GOT3 (cell line): ENCODE measurements around the gene TRIM7.
"Not testable (repeated sequence)": the region's sequence is repeated elsewhere in the genome, so short reads cannot be mapped to it uniquely, and the experiment has no call there.

Experiments used
- DNase-seq: peaks from one replicate; lab custom pipeline; 2025; ENCODE audit warnings: mixed read lengths; lab: John Stamatoyannopoulos, UW

The TRIM7 gene

DNA sequence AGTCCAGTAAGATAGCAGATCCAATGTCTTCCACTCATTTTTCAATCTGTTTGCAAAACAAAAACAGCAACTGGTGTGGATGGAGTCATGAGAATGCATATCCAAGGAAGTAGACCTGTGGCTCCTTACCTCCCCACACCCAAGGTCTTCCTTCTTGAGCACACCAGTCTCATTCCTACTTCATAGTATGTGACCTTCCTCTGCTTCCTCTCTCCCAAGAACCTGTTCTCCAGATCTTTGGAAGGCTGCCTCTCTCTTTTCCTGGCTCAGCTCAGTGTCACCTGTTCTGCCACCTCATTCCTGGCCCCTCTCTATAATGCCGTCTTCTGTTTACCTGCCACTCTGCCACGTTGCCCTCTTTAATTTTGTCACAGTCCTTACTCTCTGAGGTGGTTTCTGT lies 7.9 kb upstream of the TRIM7 start:
- DNase-seq = no peak

DNA sequence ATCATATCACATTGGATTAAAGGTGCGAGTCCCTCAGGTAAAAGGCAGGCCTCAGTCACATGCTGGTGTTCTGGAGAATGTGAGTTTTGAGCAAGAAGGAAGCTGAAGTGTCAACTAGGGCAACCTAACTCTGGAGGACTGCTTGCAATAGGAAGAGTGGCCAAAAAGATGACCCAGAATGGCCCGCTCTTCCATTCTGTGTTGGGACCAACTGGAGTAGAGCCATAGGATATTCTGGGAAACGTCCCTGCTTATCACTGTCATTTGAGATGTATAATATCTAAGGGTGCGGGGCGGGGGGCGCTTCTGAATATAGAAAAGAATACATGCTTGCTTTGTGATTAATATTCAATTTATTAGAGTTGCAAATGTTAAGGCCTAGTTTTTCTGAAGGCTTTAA lies 7.1 kb upstream of the TRIM7 start:
- no peak for DNase-seq

GRCh38 chr5:181211208-181211607 lies 6.2 kb upstream of the TRIM7 start:
- DNase-seq = no peak

GRCh38 chr5:181210698-181211097 lies 5.7 kb upstream of the TRIM7 start:
- not testable (repeated sequence) for DNase-seq

GRCh38 chr5:181210148-181210547 lies 5.2 kb upstream of the TRIM7 start:
- not testable (repeated sequence) for DNase-seq

DNA sequence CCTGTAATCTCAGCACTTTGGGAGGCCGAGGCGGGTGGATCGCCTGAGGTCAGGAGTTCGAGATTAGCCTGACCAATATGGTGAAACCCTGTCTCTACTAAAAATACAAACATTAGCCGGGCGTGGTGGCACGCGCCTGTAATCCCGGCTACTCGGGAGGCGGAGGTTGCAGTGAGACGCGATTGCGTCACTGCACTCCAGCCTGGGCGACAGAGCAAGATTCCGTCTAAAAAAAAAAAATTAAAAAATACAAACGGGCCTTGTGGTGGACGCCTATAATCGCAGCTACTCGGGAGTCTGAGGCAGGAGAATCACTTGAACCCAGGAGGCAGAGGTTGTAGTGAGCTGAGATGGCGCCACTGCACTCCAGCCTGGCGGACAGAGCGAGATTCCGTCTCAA lies 4.0 kb upstream of the TRIM7 start:
- DNase-seq = not testable (repeated sequence)

GRCh38 chr5:181207960-181208253 lies 2.9 kb upstream of the TRIM7 start:
- no peak for DNase-seq

DNA sequence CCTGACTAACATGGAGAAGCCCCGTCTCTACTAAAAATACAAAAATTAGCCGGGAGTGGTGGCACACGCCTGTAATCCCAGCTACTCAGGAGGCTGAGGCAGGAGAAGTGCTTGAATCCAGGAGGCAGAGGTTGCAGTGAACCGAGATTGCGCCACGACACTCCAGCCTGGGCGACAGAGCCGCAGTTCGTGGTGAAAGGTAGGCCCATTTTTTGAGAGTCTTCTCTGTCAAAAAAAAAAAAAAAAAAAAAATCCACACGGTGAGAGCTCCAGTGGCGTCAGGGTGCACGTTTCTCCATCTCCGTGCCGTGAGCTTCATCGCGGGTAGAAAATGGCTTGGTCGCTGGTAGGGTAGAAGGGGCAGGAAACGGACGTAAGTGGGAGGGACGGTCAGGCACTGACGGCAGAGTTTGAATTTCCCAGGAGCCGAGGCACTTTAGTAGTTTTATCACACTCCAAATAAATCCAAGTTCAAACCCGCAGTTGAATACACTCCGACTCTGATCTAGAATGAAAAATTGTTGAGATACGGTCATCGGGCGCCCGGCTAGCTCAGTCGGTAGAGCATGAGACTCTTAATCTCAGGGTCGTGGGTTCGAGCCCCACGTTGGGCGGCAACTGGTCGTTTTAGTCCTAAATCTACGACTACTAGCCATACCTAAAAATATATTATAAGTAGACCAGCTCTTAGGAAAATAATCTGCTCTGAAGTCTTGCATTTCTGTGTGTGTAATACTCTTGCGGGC lies 2.4 kb upstream of the TRIM7 start:
- no peak for DNase-seq

- no peak for DNase-seq
Observed at GRCh38 chr5:181205761-181206649, 1.0 kb upstream of the TRIM7 start.

- no peak for DNase-seq
Observed at GRCh38 chr5:181204113-181204825, 727 bp downstream of the TRIM7 start.

GRCh38 chr5:181203777-181204112 lies 1.3 kb downstream of the TRIM7 start:
- no peak for DNase-seq

- no peak for DNase-seq
Observed at GRCh38 chr5:181203093-181203711, 1.8 kb downstream of the TRIM7 start.

DNA sequence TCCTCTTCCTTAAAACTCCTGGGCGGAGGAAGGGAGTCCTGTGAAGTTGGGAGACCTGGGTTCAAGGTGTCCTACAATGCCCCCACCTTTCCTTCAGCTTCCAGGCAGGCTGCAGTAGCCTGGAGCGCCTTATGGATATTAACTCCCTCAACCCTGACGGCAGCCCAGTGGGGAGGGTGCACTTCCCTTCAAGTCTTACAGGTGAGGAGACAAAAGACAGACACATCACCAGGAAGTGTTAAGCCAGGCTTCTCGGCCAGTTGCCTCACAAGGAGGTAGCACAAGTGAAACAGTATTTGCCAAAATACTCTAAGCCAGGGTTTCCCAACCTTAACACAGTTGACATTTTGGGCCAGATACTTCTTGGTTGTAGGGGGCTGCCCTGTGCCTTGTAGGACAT lies 4.2 kb downstream of the TRIM7 start:
- no peak for DNase-seq

DNA sequence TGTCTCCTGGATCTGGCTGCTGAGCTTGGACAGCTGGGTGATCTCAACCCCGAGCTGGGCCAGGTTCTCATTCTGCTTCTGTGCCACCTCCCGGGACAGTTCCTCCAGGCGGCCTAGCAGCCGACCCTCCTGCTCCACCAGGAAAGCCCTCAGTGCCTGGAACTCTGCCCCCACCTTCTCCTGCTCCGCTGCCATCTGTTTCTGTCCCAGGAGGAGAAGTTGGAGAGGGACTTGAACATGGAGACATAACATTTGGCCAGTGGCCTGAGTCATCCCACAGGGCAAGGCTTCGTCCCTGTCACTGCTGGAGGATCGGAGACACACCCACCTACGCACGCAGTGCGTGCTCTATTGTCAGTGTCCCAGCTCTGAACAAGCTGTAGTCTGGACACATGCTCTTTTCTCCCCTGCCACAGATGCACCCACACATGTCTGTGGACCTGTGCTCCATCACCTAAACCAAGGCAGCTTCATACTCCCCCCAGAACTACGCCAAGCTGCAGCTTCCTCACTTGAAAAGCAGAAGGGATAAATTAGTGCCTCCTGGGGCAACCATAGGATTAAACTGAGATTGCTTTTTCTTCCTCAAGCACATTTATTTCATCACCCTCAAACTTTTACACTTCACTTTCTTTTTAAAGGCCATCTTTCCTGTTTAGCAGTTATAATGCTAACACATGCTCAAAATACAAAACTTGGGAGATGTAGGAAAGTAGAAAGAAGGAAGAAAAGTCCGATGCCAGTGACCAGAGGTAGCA lies 4.9 kb downstream of the TRIM7 start:
- DNase-seq = no peak

DNA sequence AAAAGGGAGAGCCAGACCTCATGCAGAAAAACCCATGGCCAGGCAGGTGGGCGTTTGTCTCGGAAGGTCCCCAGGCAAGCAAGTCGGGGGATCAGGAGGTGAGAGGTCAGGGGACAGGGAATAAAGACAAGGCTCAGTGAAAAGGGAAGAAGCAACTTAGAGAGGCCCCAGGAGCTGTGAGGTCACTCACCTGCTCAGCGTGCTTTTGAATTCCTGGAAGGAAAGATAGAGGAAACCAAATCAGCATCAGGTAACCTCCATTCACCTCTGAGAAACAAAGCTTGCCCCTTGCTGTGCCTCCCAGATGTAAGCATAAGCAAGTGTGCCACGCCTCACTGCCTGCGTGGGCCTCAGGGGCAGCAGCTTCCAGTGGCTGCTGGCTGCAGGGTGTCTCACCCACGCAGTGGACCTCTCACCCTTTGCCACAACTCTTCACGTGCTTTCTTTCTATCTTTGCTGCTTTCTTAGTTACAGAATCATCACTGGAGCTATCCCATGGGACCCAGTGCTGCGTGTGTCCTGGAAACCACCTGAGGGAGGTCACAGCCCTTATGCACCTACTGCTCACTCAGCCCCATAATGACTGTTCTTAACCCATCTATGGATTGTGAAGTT lies 6.0 kb downstream of the TRIM7 start:
- DNase-seq = no peak

GRCh38 chr5:181198106-181198685 lies 6.8 kb downstream of the TRIM7 start:
- DNase-seq = no peak

DNA sequence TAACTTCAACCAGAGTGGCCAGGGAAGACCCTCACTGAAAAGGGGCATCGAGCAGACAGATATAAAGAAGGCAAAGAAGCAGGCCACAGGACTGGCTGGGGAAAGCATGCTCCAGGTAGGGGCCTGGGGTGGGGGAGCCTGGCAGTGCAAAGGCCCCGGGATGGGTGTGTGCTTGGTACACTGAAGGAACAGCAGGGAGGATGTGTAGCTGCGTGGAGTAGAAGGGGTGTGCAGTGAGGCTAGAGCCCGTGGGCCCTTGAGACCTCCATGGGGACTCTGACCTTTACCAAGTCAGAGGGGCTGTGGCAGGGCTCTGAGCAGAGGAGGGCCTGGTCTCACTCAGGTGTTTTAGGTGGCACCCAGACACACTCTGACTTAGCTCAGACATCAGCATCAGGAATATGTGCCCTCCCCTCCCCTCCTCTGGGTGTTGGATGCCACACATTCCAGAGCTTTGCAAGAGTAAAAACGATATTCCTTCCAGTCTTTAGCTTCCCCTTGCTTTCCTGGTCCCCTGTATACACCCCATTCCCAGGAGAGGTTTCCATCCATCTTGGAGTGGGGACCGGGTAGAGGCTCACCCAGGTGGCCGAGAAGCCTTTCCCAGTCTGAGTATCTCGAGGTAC lies 7.6 kb downstream of the TRIM7 start:
- no peak for DNase-seq

- DNase-seq = no peak
Observed at GRCh38 chr5:181195249-181195761, 9.7 kb downstream of the TRIM7 start.

DNA sequence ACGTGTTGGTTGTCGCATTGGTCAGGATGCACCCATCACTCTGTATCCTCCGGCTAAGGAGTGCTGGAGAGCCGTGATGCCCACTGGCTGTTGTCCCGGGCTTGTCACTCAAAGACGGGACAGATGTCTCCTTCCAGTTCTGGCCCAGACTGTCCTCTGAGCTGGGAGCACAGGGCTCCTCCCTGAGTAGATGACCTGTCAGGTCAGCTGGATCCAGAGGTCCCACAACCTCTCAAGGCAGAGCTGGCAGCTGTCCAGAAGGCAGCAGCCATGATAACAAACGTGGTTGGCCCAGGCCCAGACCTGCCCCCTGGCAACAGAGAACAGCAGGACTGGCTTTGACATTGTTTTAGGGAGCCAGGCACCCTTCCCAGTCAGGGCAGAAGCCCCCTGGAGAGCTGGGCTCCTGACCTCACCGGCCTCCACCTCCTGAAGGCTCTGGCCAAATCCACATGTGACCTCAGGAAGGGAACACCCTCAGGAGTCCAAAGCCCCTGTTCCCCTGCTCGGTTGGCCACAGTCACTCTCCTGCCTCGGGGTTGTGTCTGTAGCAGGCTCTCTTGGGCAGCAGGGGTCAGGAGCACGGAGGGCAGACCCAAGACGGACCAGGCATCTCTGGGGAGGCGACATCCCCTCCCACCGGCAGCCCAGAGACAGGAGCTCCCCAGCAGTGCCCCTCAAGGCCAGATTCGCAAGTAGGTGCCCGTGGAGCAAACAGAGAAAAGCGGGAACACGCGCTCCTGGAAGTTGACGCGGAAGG lies 10.3 kb downstream of the TRIM7 start:
- no peak for DNase-seq
